GM23338 (cell line): ENCODE measurements around the gene SEMA4A.

Source experiments
- CREB1 ChIP-seq: fragments of 250-450 bp; sonication (Bioruptor Pico); IDR thresholded peaks from 2 replicates; pipeline ENCODE4 v1.5.0; 2020; ENCODE audit warnings: low read depth, mild to moderate bottlenecking, moderate library complexity
- EZH2 ChIP-seq: fragments of 200-600 bp; sonication (generic); IDR thresholded peaks from one replicate; pipeline ENCODE4 v1.8.0; 2017; ENCODE audit warnings: antibody characterized with exemption, mild to moderate bottlenecking, low read depth; ENCODE audit not compliant: unreplicated experiment
- POLR2AphosphoS5 ChIP-seq: IDR thresholded peaks from 2 replicates; pipeline ENCODE4 v1.6.1; 2016; ENCODE audit warnings: antibody characterized with exemption, low read depth
- ZNF114 ChIP-seq: fragments of 250-450 bp; sonication (Bioruptor Pico); IDR thresholded peaks from 2 replicates; pipeline ENCODE4 v1.5.0; 2020; ENCODE audit warnings: mild to moderate bottlenecking, moderate library complexity
- TF ChIP-seq, protein P1 (sequence below), 2 experiments: fragments of 200-600 bp in 1 of 2; sonication (generic) in 1 of 2; conservative IDR thresholded peaks; 2 replicates each; pipeline versions ENCODE4 v1.5.1 to v1.6.1; 2016 to 2017; ENCODE audit warnings: antibody characterized with exemption in 2 of 2, low read depth in 2 of 2, mild to moderate bottlenecking in 2 of 2, moderate library complexity in 1 of 2
- TF ChIP-seq, protein P2 (sequence below): IDR thresholded peaks from one replicate; pipeline ENCODE4 v1.6.1; 2018; ENCODE audit warnings: antibody characterized with exemption; ENCODE audit not compliant: unreplicated experiment
- TF ChIP-seq, protein P3 (sequence below): IDR thresholded peaks from 2 replicates; pipeline ENCODE4 v1.6.1; 2016; ENCODE audit warnings: antibody characterized with exemption

DNA sequence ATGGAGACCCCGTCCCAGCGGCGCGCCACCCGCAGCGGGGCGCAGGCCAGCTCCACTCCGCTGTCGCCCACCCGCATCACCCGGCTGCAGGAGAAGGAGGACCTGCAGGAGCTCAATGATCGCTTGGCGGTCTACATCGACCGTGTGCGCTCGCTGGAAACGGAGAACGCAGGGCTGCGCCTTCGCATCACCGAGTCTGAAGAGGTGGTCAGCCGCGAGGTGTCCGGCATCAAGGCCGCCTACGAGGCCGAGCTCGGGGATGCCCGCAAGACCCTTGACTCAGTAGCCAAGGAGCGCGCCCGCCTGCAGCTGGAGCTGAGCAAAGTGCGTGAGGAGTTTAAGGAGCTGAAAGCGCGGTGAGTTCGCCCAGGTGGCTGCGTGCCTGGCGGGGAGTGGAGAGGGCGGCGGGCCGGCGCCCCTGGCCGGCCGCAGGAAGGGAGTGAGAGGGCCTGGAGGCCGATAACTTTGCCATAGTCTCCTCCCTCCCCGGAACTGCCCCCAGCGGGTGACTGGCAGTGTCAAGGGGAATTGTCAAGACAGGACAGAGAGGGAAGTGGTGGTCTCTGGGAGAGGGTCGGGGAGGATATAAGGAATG lies 38.4 kb upstream of the SEMA4A start:
- TF ChIP-seq, protein P1, sequence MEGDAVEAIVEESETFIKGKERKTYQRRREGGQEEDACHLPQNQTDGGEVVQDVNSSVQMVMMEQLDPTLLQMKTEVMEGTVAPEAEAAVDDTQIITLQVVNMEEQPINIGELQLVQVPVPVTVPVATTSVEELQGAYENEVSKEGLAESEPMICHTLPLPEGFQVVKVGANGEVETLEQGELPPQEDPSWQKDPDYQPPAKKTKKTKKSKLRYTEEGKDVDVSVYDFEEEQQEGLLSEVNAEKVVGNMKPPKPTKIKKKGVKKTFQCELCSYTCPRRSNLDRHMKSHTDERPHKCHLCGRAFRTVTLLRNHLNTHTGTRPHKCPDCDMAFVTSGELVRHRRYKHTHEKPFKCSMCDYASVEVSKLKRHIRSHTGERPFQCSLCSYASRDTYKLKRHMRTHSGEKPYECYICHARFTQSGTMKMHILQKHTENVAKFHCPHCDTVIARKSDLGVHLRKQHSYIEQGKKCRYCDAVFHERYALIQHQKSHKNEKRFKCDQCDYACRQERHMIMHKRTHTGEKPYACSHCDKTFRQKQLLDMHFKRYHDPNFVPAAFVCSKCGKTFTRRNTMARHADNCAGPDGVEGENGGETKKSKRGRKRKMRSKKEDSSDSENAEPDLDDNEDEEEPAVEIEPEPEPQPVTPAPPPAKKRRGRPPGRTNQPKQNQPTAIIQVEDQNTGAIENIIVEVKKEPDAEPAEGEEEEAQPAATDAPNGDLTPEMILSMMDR (conservative IDR thresholded peaks at IDR 0.05; ENCODE audit: low read depth in 2 of 2), result no peak
- TF ChIP-seq POLR2AphosphoS5 (no peak), EZH2 (no peak), ZNF114 (CRISPR knock-in tag) (no peak), CREB1 (CRISPR knock-in tag) (no peak)
- TF ChIP-seq, protein P2, sequence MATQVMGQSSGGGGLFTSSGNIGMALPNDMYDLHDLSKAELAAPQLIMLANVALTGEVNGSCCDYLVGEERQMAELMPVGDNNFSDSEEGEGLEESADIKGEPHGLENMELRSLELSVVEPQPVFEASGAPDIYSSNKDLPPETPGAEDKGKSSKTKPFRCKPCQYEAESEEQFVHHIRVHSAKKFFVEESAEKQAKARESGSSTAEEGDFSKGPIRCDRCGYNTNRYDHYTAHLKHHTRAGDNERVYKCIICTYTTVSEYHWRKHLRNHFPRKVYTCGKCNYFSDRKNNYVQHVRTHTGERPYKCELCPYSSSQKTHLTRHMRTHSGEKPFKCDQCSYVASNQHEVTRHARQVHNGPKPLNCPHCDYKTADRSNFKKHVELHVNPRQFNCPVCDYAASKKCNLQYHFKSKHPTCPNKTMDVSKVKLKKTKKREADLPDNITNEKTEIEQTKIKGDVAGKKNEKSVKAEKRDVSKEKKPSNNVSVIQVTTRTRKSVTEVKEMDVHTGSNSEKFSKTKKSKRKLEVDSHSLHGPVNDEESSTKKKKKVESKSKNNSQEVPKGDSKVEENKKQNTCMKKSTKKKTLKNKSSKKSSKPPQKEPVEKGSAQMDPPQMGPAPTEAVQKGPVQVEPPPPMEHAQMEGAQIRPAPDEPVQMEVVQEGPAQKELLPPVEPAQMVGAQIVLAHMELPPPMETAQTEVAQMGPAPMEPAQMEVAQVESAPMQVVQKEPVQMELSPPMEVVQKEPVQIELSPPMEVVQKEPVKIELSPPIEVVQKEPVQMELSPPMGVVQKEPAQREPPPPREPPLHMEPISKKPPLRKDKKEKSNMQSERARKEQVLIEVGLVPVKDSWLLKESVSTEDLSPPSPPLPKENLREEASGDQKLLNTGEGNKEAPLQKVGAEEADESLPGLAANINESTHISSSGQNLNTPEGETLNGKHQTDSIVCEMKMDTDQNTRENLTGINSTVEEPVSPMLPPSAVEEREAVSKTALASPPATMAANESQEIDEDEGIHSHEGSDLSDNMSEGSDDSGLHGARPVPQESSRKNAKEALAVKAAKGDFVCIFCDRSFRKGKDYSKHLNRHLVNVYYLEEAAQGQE, result no peak
- TF ChIP-seq, protein P3, sequence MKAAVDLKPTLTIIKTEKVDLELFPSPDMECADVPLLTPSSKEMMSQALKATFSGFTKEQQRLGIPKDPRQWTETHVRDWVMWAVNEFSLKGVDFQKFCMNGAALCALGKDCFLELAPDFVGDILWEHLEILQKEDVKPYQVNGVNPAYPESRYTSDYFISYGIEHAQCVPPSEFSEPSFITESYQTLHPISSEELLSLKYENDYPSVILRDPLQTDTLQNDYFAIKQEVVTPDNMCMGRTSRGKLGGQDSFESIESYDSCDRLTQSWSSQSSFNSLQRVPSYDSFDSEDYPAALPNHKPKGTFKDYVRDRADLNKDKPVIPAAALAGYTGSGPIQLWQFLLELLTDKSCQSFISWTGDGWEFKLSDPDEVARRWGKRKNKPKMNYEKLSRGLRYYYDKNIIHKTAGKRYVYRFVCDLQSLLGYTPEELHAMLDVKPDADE, result no peak
